ENCODE results near the gene CCDC160. TPM values are rescaled to one million over a fixed set of nuclear protein-coding genes. Genes with fewer than 3 reads are reported as not detected.
"Not testable (repeated sequence)": the region's sequence is repeated elsewhere in the genome, so short reads cannot be mapped to it uniquely, and the experiment has no call there.

Gene CCDC160
- polyA plus RNA-seq (ENCODE audit: insufficient read length in 4 of 4) = 10 to 100 TPM in 3 of 4 donors, under 1 TPM in 1; 0.89 to 16.1 (median 11.7) TPM

GRCh38 chrX:134236626-134237614 lies at the start of gene CCDC160:
TSS of gene CCDC160 (plus strand) at chrX:134237182. CDS start at chrX:134244801, 7,619 bp downstream.
- peak in 2 of 4 donors; percentile 32 to 39 for DNase-seq (ENCODE audit: low read depth in 4 of 4, low spot score in 3 of 4)

- DNase-seq (ENCODE audit: low read depth in 4 of 4, low spot score in 3 of 4) = no peak
Observed at GRCh38 chrX:134191281-134191680, 45.7 kb upstream of the CCDC160 start.

- no peak for DNase-seq (ENCODE audit: low read depth in 4 of 4, low spot score in 3 of 4)
Observed at GRCh38 chrX:134194915-134195314, 42.1 kb upstream of the CCDC160 start.

GRCh38 chrX:134202561-134202960 lies 34.4 kb upstream of the CCDC160 start:
- no peak for DNase-seq (ENCODE audit: low read depth in 4 of 4, low spot score in 3 of 4)

GRCh38 chrX:134206221-134206620 lies 30.8 kb upstream of the CCDC160 start:
- no peak for DNase-seq (ENCODE audit: low read depth in 4 of 4, low spot score in 3 of 4)

- no peak for DNase-seq (ENCODE audit: low read depth in 4 of 4, low spot score in 3 of 4)
Observed at GRCh38 chrX:134210465-134210864, 26.5 kb upstream of the CCDC160 start.

GRCh38 chrX:134235236-134235635 lies 1.7 kb upstream of the CCDC160 start:
- DNase-seq (ENCODE audit: low read depth in 4 of 4, low spot score in 3 of 4) = no peak

- not testable (repeated sequence) for DNase-seq (ENCODE audit: low read depth in 4 of 4, low spot score in 3 of 4)
Observed at GRCh38 chrX:134238144-134238543, 1.2 kb downstream of the CCDC160 start.

GRCh38 chrX:134239016-134239415 lies 2.0 kb downstream of the CCDC160 start:
- no peak for DNase-seq (ENCODE audit: low read depth in 4 of 4, low spot score in 3 of 4)

GRCh38 chrX:134240209-134240608 lies 3.2 kb downstream of the CCDC160 start:
- no peak for DNase-seq (ENCODE audit: low read depth in 4 of 4, low spot score in 3 of 4)

GRCh38 chrX:134241960-134242619 lies 5.1 kb downstream of the CCDC160 start:
- no peak for DNase-seq (ENCODE audit: low read depth in 4 of 4, low spot score in 3 of 4)

GRCh38 chrX:134244043-134244442 lies 7.1 kb downstream of the CCDC160 start:
- no peak for DNase-seq (ENCODE audit: low read depth in 4 of 4, low spot score in 3 of 4)

- DNase-seq (ENCODE audit: low read depth in 4 of 4, low spot score in 3 of 4) = no peak
Observed at GRCh38 chrX:134246282-134246681, 9.3 kb downstream of the CCDC160 start.

GRCh38 chrX:134247492-134247891 lies 10.5 kb downstream of the CCDC160 start:
- DNase-seq (ENCODE audit: low read depth in 4 of 4, low spot score in 3 of 4) = no peak

- DNase-seq (ENCODE audit: low read depth in 4 of 4, low spot score in 3 of 4) = no peak
Observed at GRCh38 chrX:134249241-134249640, 12.3 kb downstream of the CCDC160 start.

- no peak for DNase-seq (ENCODE audit: low read depth in 4 of 4, low spot score in 3 of 4)
Observed at GRCh38 chrX:134251241-134251640, 14.3 kb downstream of the CCDC160 start.

GRCh38 chrX:134254511-134254910 lies 17.5 kb downstream of the CCDC160 start:
- no peak for DNase-seq (ENCODE audit: low read depth in 4 of 4, low spot score in 3 of 4)

GRCh38 chrX:134255555-134255954 lies 18.6 kb downstream of the CCDC160 start:
- no peak for DNase-seq (ENCODE audit: low read depth in 4 of 4, low spot score in 3 of 4)

- DNase-seq (ENCODE audit: low read depth in 4 of 4, low spot score in 3 of 4) = no peak
Observed at GRCh38 chrX:134256684-134257083, 19.7 kb downstream of the CCDC160 start.

- DNase-seq (ENCODE audit: low read depth in 4 of 4, low spot score in 3 of 4) = no peak
Observed at GRCh38 chrX:134258202-134258601, 21.2 kb downstream of the CCDC160 start.

- not testable (repeated sequence) for DNase-seq (ENCODE audit: low read depth in 4 of 4, low spot score in 3 of 4)
Observed at GRCh38 chrX:134285934-134286333, 49.0 kb downstream of the CCDC160 start.
